ENCODE measurements around the gene NPL. TPM values are rescaled to one million over a fixed set of nuclear protein-coding genes. Genes with fewer than 3 reads are reported as not detected.

NPL gene
- total RNA-seq, 1 donor from 2014 or later: 16.2 TPM

- H3K27ac ChIP-seq: no peak overlapping the region
- H3K9me3 ChIP-seq: no peaks in the 10 kb centered on the region
- no peak for DNase-seq (ENCODE audit: extremely low spot score in 2 of 2)
- no peak overlapping the region for H3K4me3 ChIP-seq
- no peaks in the 10 kb centered on the region for H3K4me1 ChIP-seq
- intact Hi-C loops (cut with DNase I): no loop called here
- peaks cover 0 to 80% of the 10 kb centered on the region in 2 donors for H3K36me3 ChIP-seq
- H3K27me3 ChIP-seq: no peaks in the 10 kb centered on the region
- TF ChIP-seq CTCF (IDR thresholded peaks at IDR 0.05): no peak
- no peak for TF ChIP-seq POLR2AphosphoS5 (IDR thresholded peaks at IDR 0.05; ENCODE audit: insufficient read depth in 1 of 2, low read depth in 1 of 2)
- no peak for TF ChIP-seq POLR2A (IDR thresholded peaks at IDR 0.05)
These were observed 73.3 kb downstream of the NPL start for GRCh38 chr1:182862827-182863226.

GRCh38 chr1:182863940-182864339 lies 74.4 kb downstream of the NPL start:
- no peak for DNase-seq (ENCODE audit: extremely low spot score in 2 of 2)
- intact Hi-C loops (cut with DNase I): no loop called here

GRCh38 chr1:182867861-182868260 lies 78.3 kb downstream of the NPL start:
- no peaks in the 10 kb centered on the region for H3K4me1 ChIP-seq
- H3K4me3 ChIP-seq: no peak overlapping the region
- intact Hi-C loops (cut with DNase I): no loop called here
- TF ChIP-seq POLR2AphosphoS5 (IDR thresholded peaks at IDR 0.05; ENCODE audit: insufficient read depth in 1 of 2, low read depth in 1 of 2) (no peak), CTCF (IDR thresholded peaks at IDR 0.05) (no peak)
- H3K36me3 ChIP-seq: peaks cover 0 to 77% of the 10 kb centered on the region in 2 donors
- no peak overlapping the region for H3K27ac ChIP-seq
- no peaks in the 10 kb centered on the region for H3K27me3 ChIP-seq
- H3K9me3 ChIP-seq: no peaks in the 10 kb centered on the region
- DNase-seq (ENCODE audit: extremely low spot score in 2 of 2): no peak

More at GRCh38 chr1:182863940-182864339, 74.4 kb downstream of the NPL start:
- Histone ChIP-seq H3K36me3 (peaks cover 0 to 79% of the 10 kb centered on the region in 2 donors), H3K9me3 (no peaks in the 10 kb centered on the region), H3K27ac (no peak overlapping the region), H3K27me3 (no peaks in the 10 kb centered on the region), H3K4me3 (no peak overlapping the region), H3K4me1 (no peaks in the 10 kb centered on the region)
- TF ChIP-seq POLR2AphosphoS5 (IDR thresholded peaks at IDR 0.05; ENCODE audit: insufficient read depth in 1 of 2, low read depth in 1 of 2) (no peak), POLR2A (IDR thresholded peaks at IDR 0.05) (no peak), CTCF (IDR thresholded peaks at IDR 0.05) (no peak)

- Histone ChIP-seq H3K4me1 (no peaks in the 10 kb centered on the region), H3K27me3 (no peaks in the 10 kb centered on the region), H3K36me3 (peaks cover 0 to 80% of the 10 kb centered on the region in 2 donors), H3K4me3 (no peak overlapping the region), H3K9me3 (no peaks in the 10 kb centered on the region), H3K27ac (no peak overlapping the region)
- intact Hi-C loops (cut with DNase I): no loop called here
- TF ChIP-seq POLR2A (IDR thresholded peaks at IDR 0.05): no peak
- TF ChIP-seq CTCF (IDR thresholded peaks at IDR 0.05): no peak
- no peak for TF ChIP-seq POLR2AphosphoS5 (IDR thresholded peaks at IDR 0.05; ENCODE audit: insufficient read depth in 1 of 2, low read depth in 1 of 2)
- no peak for DNase-seq (ENCODE audit: extremely low spot score in 2 of 2)
These were observed 79.7 kb downstream of the NPL start for GRCh38 chr1:182869241-182869666.

- no peaks in the 10 kb centered on the region for H3K4me1 ChIP-seq
- no peak for DNase-seq (ENCODE audit: extremely low spot score in 2 of 2)
- intact Hi-C loops (cut with DNase I): no loop called here
- H3K36me3 ChIP-seq: peaks cover 0 to 95% of the 10 kb centered on the region in 2 donors
- TF ChIP-seq CTCF (IDR thresholded peaks at IDR 0.05) (no peak), POLR2AphosphoS5 (IDR thresholded peaks at IDR 0.05; ENCODE audit: insufficient read depth in 1 of 2, low read depth in 1 of 2) (no peak), POLR2A (IDR thresholded peaks at IDR 0.05) (no peak)
- no peak overlapping the region for H3K27ac ChIP-seq
- no peaks in the 10 kb centered on the region for H3K9me3 ChIP-seq
- no peaks in the 10 kb centered on the region for H3K27me3 ChIP-seq
- H3K4me3 ChIP-seq: no peak overlapping the region
These were observed 83.3 kb downstream of the NPL start for GRCh38 chr1:182872881-182873280.

All from vagina (tissue), 2 donors.